GM10266 (cell line): Measurements from ENCODE around the gene BTBD1.

ENCODE experiments used
- DNase-seq: peaks from one replicate; pipeline ENCODE4 v3.0.0; 2012; ENCODE audit errors: extremely low spot score
- CTCF ChIP-seq: IDR thresholded peaks from 2 replicates; pipeline ENCODE4 v1.5.1; 2012; ENCODE audit warnings: mild to moderate bottlenecking, low read depth; ENCODE audit not compliant: control insufficient read depth, insufficient read depth; ENCODE audit errors: missing control alignments

BTBD1 gene

GRCh38 chr15:83066734-83067637, at the start of gene BTBD1:
Gene BTBD1 (minus strand): TSS chr15:83067252. CDS start chr15:83067151, 101 bp downstream.
- peak; percentile 97 for DNase-seq
- TF ChIP-seq CTCF = no peak

- DNase-seq = no peak
- TF ChIP-seq CTCF = no peak
Observed at GRCh38 chr15:83115831-83116565, 48.9 kb upstream of the BTBD1 start.

GRCh38 chr15:83115410-83115809, 48.4 kb upstream of the BTBD1 start:
- TF ChIP-seq CTCF = no peak
- DNase-seq = no peak

- DNase-seq = no peak
- TF ChIP-seq CTCF = no peak
Observed at GRCh38 chr15:83114856-83115255, 47.8 kb upstream of the BTBD1 start.

- TF ChIP-seq CTCF = no peak
Observed at GRCh38 chr15:83113881-83114674, 47.0 kb upstream of the BTBD1 start.

GRCh38 chr15:83112956-83113299, 45.9 kb upstream of the BTBD1 start:
- no peak for TF ChIP-seq CTCF
- no peak for DNase-seq

More at GRCh38 chr15:83113881-83114674, 47.0 kb upstream of the BTBD1 start:
- DNase-seq = no peak
